SJSA1 (cell line): Measurements from ENCODE around the gene ZBTB7C. TPM values are rescaled to one million over a fixed set of nuclear protein-coding genes. Genes with fewer than 3 reads are reported as not detected.

Experiments
- DNase-seq, 2 experiments: peaks; one replicate each; pipeline ENCODE4 v3.0.0-alpha.2; 2015 to 2020; ENCODE audit warnings: low spot score in 2 of 2, low read depth in 1 of 2
- H3K27ac ChIP-seq: fragments of 250-450 bp; sonication (Bioruptor Pico); 2 replicates; pipeline ENCODE4 v1.5.1; 2020; ENCODE audit warnings: mild to moderate bottlenecking, moderate library complexity
- H3K27me3 ChIP-seq: fragments of 250-450 bp; sonication (Bioruptor Pico); replicated peaks from 2 replicates; pipeline ENCODE4 v1.5.1; 2020; ENCODE audit warnings: mild to moderate bottlenecking, moderate library complexity
- H3K36me3 ChIP-seq: fragments of 250-450 bp; sonication (Bioruptor Pico); 2 replicates; pipeline ENCODE4 v1.5.1; 2020; ENCODE audit warnings: mild to moderate bottlenecking
- H3K4me1 ChIP-seq: fragments of 250-450 bp; sonication (Bioruptor Pico); replicated peaks from 2 replicates; pipeline ENCODE4 v1.6.1; 2021; ENCODE audit warnings: mild to moderate bottlenecking
- H3K4me3 ChIP-seq: fragments of 250-450 bp; sonication (Bioruptor Pico); 2 replicates; pipeline ENCODE4 v1.5.1; 2020; ENCODE audit warnings: mild to moderate bottlenecking
- H3K9me3 ChIP-seq: fragments of 250-450 bp; sonication (Bioruptor Pico); replicated peaks from 2 replicates; pipeline ENCODE4 v1.5.1; 2020; ENCODE audit warnings: mild to moderate bottlenecking
- total RNA-seq: library from RNA; depleted of rRNA; stranded (reverse); fragments of >200 nt; shearing (Covaris generic); gene quantifications from 2 replicates; pipeline ENCODE4 v1.2.3, GENCODE V29; 2014

Gene ZBTB7C
- total RNA-seq, 1 experiment from 2014 or later = 0.50 TPM

DNA sequence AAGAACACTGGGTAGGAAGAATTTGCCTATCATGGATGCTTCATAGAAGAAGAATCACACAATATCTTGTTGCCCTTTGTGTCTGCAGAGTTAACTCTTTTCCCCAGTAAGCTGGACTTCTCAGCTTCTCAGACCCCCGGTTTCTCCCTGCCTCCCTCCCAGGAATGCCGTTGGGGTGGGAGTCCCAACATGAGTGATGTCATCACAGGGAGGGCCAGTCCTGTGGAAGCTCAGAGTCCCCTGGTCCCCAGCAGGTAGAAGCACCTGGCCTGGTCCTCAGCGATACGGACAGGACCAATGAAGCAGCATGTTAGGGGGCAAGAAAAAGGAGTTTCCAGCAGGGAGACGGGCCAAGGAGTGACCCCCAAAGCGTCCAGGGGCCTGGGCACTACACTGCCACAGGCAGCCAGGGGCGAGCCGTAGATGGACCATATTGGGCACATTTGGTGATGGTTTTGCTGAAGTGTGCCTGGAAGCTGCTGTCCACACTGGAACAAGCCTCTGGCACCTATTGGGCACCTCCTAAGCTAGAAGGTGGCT lies 242.8 kb downstream of the ZBTB7C start:
- Histone ChIP-seq H3K9me3 (no peaks in the 10 kb centered on the region), H3K36me3 (no peaks in the 10 kb centered on the region), H3K27ac (no peak overlapping the region), H3K27me3 (peaks cover 24% of the 10 kb centered on the region), H3K4me1 (peaks cover 5% of the 10 kb centered on the region), H3K4me3 (no peak overlapping the region)
- DNase-seq = no peak

DNA sequence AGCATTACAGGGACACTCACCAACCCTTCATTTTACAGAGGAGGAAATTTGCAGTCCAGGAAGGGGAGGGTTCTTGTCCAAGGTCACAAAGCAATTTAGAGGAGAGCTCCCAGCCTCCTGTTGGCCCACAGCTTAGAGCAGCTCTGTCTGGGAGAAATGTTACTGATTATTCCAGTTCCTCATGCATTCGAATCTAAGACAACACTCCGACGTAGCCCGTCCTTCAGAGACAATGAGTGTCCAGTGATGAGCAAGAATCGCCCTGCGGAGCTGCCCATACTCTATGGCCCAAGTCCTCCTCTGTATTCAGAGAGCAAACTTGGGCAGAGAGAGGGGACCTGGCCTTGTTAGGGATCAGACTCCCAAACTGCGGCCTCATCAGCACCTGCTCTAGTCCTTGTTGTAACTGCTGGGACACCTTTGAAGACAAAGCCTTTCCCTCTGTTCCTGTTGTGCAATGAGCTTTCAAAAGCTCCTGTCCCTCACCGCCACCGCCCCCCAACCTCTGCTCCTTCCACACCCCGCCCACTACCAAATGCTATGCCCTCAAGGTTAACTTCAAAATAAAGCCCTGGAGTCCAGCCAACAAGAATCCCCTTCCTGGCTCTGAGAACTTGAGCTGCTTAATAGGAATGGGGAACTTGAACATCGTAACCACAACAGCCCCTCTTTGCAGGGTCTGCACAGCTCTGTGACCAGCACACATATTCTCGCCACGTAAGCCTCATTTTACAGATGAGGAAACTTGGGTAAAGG lies 243.9 kb downstream of the ZBTB7C start:
- Histone ChIP-seq H3K9me3 (no peaks in the 10 kb centered on the region), H3K4me3 (no peak overlapping the region), H3K36me3 (no peaks in the 10 kb centered on the region), H3K27me3 (peaks cover 24% of the 10 kb centered on the region), H3K27ac (no peak overlapping the region), H3K4me1 (peaks cover 8% of the 10 kb centered on the region)
- DNase-seq = no peak

DNA sequence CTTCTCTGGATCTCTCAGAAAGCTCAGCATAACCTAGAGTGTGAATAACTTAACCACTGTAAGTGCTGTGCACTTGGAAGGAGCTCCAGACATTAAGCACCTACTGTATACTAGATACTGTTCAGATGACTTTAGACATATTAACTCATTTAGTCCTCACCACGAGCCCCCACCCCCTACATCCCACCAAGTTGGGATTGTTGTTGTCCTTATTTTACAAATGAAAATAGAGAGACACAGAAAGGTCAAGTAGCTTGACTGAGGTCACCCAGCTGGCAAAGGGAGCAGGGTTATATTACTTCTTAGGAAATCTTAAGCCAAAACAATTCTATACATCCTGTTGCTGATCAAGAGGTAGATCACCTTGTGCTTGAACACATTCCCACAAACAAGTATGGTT lies 244.5 kb downstream of the ZBTB7C start:
- no peak for DNase-seq
- no peak overlapping the region for H3K4me3 ChIP-seq
- H3K9me3 ChIP-seq = no peaks in the 10 kb centered on the region
- H3K27me3 ChIP-seq = peaks cover 24% of the 10 kb centered on the region
- no peaks in the 10 kb centered on the region for H3K36me3 ChIP-seq
- no peak overlapping the region for H3K27ac ChIP-seq
- H3K4me1 ChIP-seq = peaks cover 8% of the 10 kb centered on the region

DNA sequence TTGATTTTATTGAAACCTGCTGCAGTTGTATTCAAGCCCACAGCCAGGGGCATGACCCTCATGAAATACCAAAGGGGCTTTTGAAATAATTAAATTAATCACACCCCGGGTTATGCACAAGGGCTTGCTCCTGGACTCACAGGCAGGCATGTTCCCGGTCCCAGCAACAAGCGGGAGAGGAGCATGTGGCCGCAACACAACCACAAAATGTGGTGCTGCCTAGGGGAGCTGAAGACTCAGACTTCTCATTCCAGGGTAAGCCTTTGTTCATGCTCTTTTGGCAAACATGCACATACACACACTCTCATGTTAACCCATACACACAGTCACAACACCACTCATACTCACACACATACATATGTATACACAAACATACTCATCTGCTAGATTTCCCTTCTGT lies 245.1 kb downstream of the ZBTB7C start:
- Histone ChIP-seq H3K4me1 (peaks cover 8% of the 10 kb centered on the region), H3K36me3 (no peaks in the 10 kb centered on the region), H3K27me3 (peaks cover 19% of the 10 kb centered on the region), H3K9me3 (no peaks in the 10 kb centered on the region), H3K4me3 (no peak overlapping the region), H3K27ac (no peak overlapping the region)
- DNase-seq = no peak

DNA sequence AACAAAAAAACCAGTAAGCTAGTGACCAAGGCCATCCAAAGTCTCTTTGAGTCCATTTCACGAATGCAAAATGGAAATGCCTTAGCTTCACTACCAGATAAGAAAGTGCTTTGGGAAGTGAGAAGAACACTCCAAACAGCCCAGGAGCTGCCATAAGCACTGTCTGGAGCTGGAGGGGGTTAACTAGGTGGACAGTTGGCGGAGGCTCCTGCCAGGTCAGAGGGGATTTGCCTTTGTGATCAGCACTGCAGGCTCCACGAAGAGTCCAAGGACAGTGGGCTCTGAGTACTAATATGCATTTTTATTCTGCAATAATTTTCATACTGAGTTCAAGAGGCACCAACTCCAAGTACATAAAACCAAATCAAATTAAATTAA lies 245.5 kb downstream of the ZBTB7C start:
- Histone ChIP-seq H3K4me1 (peaks cover 8% of the 10 kb centered on the region), H3K27ac (no peak overlapping the region), H3K27me3 (peaks cover 15% of the 10 kb centered on the region), H3K4me3 (no peak overlapping the region), H3K36me3 (no peaks in the 10 kb centered on the region), H3K9me3 (no peaks in the 10 kb centered on the region)
- DNase-seq = no peak

DNA sequence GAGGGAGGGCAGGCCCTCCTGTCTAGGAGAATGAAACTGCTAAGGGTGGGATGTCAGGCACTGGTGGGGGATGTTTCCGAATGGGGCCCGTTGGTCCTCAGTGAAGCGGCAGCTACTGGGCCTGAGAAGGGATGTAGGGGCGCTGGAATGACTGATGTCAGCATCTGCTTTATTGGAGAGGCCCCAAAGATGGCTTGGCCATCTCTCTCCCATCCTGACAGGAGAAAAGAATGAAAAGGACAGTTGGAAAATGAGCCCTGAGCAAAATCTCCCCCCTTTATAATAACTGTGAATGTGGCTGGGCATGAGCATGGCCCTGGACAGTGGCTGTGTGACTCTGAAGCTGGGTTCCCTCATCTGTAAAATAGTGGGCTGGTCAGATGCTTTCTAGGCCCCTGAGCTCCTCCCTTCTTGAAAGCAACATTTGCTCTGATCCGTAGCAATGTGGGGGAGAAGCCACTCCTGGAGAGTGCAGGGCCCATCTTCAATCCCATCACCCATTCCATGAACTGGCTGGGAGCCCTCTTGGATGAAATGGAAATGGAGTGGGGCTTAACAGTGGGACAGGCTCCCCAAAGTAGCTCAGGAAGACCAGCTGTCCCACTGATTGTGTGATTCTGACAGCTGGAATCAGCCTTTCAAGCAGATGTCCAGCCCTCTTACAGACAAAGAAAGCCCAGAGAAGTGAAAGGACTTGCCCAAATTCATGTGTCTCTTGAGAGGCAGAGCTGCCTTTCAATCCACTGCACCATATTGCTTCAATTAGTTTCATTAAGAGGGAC lies 246.0 kb downstream of the ZBTB7C start:
- peaks cover 8% of the 10 kb centered on the region for H3K4me1 ChIP-seq
- H3K9me3 ChIP-seq = no peaks in the 10 kb centered on the region
- no peaks in the 10 kb centered on the region for H3K36me3 ChIP-seq
- no peak overlapping the region for H3K4me3 ChIP-seq
- peaks cover 9% of the 10 kb centered on the region for H3K27me3 ChIP-seq
- DNase-seq = no peak
- H3K27ac ChIP-seq = no peak overlapping the region

DNA sequence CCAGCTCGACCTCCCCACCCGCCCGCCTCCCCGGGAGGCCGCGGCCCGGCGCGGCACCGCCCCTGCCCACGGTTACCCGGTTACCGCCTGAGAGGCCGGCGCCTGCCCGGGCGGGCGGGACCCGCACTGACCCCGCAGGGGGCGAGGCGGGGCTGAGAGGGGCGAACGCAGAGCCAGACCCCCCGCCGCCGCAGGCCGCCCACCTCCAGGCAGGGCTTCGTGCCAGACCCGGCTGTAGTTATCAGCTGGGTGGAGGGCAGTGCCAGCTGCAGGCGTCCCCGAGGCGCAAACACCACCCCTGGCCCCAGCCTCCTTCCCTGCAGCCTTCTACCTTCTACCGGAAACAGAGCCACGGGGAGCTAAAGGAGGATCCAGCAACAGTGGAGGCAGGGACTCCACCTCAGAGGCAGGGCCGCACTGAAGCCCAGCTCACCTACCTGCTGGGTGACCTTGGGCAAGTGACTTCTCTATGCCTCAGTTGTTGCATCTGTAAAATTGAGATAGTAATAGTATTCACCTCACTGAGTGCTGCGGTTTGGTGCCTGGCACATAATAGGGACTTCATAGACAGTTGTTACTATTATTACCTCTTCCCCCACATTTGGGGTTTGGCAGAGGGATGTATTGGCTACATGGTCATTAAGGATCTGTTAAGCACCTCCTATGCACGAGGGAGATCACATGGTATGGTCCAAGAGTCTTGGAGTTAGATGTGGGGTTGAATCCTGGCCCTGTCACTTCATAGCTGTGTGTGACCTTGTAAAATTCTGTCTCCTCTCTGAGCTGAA lies 247.1 kb downstream of the ZBTB7C start:
- peak in 1 of 2 experiments; percentile 23 for DNase-seq
- Histone ChIP-seq H3K4me3 (peak overlapping the region; percentile 48), H3K4me1 (peaks cover 8% of the 10 kb centered on the region), H3K27me3 (peaks cover 9% of the 10 kb centered on the region), H3K9me3 (no peaks in the 10 kb centered on the region), H3K27ac (no peak overlapping the region), H3K36me3 (no peaks in the 10 kb centered on the region)

DNA sequence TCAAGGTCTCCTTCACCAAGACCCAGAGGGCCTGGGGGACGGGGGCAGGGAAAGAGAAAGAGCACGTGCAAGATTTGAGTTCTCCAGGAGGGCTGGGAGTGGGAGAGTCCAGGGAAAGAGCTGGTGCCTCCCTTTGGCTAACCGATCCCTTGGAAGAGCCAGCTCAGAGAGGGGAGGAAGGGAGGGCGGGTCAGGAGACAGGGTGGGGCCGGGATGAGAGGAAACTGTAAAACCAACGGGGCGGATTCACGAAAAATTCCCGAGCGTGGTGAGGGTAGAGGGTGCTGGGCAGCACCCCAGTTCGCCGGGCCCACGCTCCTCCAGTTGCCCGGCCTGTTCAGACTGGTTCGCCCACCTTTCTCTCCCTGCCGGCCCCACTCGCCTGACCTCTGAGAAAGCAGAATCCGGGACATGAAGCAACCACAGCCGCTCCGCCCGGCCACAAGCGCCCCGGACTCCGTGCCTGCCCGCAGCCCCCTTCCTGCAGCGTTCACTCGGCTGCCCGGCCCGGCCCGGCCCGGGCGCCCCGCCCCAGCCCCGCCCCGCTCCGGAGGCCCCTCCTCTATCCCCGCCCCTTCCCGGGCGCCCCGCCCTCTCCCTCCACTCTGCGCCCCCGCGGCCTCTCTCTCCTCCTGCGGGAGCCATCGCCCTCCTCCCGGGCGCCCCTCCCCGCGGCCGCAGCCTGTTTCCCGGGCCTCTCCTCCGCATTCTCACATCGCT lies 247.8 kb downstream of the ZBTB7C start:
- H3K36me3 ChIP-seq = no peaks in the 10 kb centered on the region
- H3K27ac ChIP-seq = no peak overlapping the region
- H3K4me3 ChIP-seq = peak overlapping the region; percentile 48
- DNase-seq = peak; percentile 42 to 72
- H3K27me3 ChIP-seq = peaks cover 9% of the 10 kb centered on the region
- H3K4me1 ChIP-seq = peaks cover 8% of the 10 kb centered on the region
- H3K9me3 ChIP-seq = no peaks in the 10 kb centered on the region

DNA sequence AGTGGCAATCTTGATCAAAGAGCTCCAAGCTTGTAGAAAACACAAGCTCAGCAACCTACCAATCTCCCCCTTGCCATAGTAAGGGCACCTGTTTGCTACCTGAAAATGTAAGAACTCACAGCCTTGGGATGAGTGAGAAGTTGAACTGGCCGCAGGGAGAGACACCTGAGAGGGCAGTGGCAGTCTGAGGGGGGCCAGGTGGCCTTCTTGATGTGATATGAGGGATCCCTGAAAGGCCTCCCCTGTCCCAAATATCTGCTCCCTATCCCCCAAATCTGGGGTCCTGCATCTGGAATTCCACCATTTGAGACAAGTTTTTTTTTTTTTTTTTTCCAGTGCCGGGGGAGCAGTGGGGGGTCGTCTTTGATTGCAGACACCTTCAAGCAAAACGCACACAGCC lies 248.6 kb downstream of the ZBTB7C start:
- no peak overlapping the region for H3K27ac ChIP-seq
- H3K4me3 ChIP-seq = no peak overlapping the region
- H3K36me3 ChIP-seq = no peaks in the 10 kb centered on the region
- peaks cover 8% of the 10 kb centered on the region for H3K4me1 ChIP-seq
- peaks cover 9% of the 10 kb centered on the region for H3K27me3 ChIP-seq
- no peaks in the 10 kb centered on the region for H3K9me3 ChIP-seq
- no peak for DNase-seq

DNA sequence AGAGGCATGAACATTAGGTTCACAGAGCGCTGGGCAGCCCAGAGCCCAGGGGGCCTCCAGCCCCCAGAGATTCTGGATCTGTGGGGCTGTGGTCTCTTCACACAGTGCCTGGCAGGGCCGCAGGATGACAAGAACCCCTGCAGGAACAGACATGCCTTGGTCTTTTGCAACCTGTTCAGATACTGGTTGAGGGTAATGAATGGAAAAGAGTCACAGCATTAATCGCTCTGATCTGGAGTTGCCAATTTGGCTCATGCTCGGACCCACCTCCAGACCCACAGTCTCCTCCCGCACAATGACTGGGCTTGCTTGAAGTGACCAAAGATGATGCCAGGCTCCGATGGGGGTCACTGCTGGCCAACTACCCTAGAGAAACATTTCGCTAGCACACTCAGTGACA lies 249.4 kb downstream of the ZBTB7C start:
- Histone ChIP-seq H3K27me3 (peaks cover 6% of the 10 kb centered on the region), H3K27ac (no peak overlapping the region), H3K4me3 (no peak overlapping the region), H3K9me3 (no peaks in the 10 kb centered on the region), H3K36me3 (no peaks in the 10 kb centered on the region), H3K4me1 (peaks cover 8% of the 10 kb centered on the region)
- DNase-seq = no peak

DNA sequence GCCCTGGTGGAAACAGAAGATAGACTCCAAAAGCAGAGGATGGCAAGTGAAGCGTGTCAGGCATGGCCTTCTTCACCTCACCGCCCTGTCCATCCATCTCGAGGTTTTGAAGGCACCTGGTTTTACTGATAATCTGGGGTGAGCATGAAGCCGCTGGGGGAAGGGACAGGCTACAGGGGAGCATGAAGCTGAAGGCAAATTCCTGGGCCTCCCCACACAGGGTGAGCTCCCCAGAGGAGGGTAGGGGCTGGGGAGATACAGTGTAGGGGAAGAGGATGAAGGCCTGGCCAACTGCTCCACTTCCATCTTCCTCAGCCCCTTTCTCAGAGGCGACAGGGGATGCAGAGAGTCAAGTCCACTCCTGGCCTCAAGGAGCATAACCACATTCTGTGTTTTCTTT lies 250.5 kb downstream of the ZBTB7C start:
- no peaks in the 10 kb centered on the region for H3K36me3 ChIP-seq
- H3K27ac ChIP-seq = no peak overlapping the region
- H3K9me3 ChIP-seq = no peaks in the 10 kb centered on the region
- peaks cover 5% of the 10 kb centered on the region; the same call in 1 of the 2 replicates for H3K27me3 ChIP-seq
- DNase-seq = no peak
- no peak overlapping the region for H3K4me3 ChIP-seq
- H3K4me1 ChIP-seq = peaks cover 11% of the 10 kb centered on the region

DNA sequence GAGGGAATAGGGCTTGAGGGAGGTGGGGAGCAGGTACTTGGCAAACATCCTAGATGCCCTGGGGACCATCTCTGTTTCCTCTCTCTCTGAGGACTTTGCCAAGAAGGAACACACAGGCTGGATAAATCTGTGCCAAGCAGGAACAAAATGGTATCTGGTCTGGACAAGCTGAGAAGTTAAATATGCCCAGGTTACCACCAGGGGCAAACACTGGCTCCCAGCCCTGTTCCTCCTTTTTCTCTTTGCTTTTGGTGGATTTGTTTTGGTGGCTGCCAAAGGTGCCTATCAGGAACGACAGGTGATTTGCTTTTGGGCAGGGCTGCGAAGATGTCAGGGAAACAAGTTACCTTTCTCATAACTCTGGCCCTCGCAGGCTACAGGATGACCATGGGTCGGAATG lies 251.2 kb downstream of the ZBTB7C start:
- Histone ChIP-seq H3K36me3 (no peaks in the 10 kb centered on the region), H3K9me3 (no peaks in the 10 kb centered on the region), H3K4me3 (no peak overlapping the region), H3K27me3 (peaks cover 5% of the 10 kb centered on the region; the same call in 1 of the 2 replicates), H3K27ac (no peak overlapping the region), H3K4me1 (peaks cover 15% of the 10 kb centered on the region)
- DNase-seq = no peak

DNA sequence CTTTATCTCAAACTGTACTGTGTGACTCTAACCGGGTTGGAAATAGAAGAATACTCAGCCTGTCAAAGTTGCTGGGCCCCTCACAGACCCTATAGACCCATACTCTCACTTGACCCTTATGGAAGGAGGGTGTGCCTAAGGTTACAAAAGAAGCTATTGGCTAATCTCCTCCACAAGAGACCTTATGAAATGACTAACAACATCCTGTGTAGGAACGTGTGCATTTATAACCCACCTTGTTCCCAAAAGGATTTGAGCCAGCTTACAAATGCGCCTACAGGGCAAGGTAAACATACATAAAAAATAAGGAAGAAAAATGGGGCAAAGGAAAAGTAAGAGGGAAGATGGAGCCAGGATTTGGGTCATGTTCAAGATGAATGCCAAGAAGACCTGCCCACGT lies 253.3 kb downstream of the ZBTB7C start:
- H3K9me3 ChIP-seq = no peaks in the 10 kb centered on the region
- no peaks in the 10 kb centered on the region for H3K36me3 ChIP-seq
- H3K4me3 ChIP-seq = no peak overlapping the region
- peaks cover 7% of the 10 kb centered on the region; the same call in 1 of the 2 replicates for H3K4me1 ChIP-seq
- DNase-seq = no peak
- no peak overlapping the region for H3K27ac ChIP-seq
- H3K27me3 ChIP-seq = no peaks in the 10 kb centered on the region
